Posterior vena cava (tissue), 2 donors: ENCODE data around the gene SARNP. TPM values are rescaled to one million over a fixed set of nuclear protein-coding genes. Genes with fewer than 3 reads are reported as not detected.

Source experiments
- total RNA-seq, 2 donors: library from RNA; stranded (reverse); fragmentation: NEBNext Ultra II Directional; extraction: Animal tissue kit (Norgen Biotek cat#: 25700); gene quantifications; one replicate each; pipeline ENCODE4 v1.2.1, GENCODE V29; 2021
- donor health status: DM: yes; HTN: yes; CAD: no.
- donor health status: DM: yes; HTN: yes; CAD: no.

The SARNP gene
- total RNA-seq, 2 donors from 2014 or later = 47.8 to 49.8 TPM

Other genes with a start within 250 kb of the SARNP start
- not detected for gene OR2AP1, start 245.3 kb downstream of the SARNP start, total RNA-seq
- not detected for gene OR10P1, start 180.8 kb downstream of the SARNP start, total RNA-seq
- gene ITGA7, start 109.8 kb downstream of the SARNP start, total RNA-seq = 100 to 1,000 TPM; 497 to 570 TPM
- gene BLOC1S1, start 101.7 kb downstream of the SARNP start, total RNA-seq = 100 to 1,000 TPM; 115 to 118 TPM
- gene RDH5, start 97.3 kb downstream of the SARNP start, total RNA-seq = 10 to 100 TPM; 19.2 to 39.7 TPM
- gene CD63, start 88.7 kb downstream of the SARNP start, total RNA-seq = 1,000 to 10,000 TPM; 1,385 to 1,570 TPM
- gene GDF11, start 74.6 kb downstream of the SARNP start, total RNA-seq = 10 to 100 TPM in 1 of 2 donors, 1 to 10 TPM in 1; 8.4 to 11.0 TPM
- gene ORMDL2, start 317 bp upstream of the SARNP start, total RNA-seq = 10 to 100 TPM; 27.3 to 31.1 TPM
- gene DNAJC14, start 11.9 kb upstream of the SARNP start, total RNA-seq = 10 to 100 TPM; 23.0 to 24.7 TPM
- gene MMP19, start 25.2 kb upstream of the SARNP start, total RNA-seq = 10 to 100 TPM; 39.7 to 48.7 TPM
- gene PYM1, start 110.2 kb upstream of the SARNP start, total RNA-seq = 10 to 100 TPM; 18.6 to 19.6 TPM
- gene DGKA, start 113.4 kb upstream of the SARNP start, total RNA-seq = 10 to 100 TPM; 35.4 to 38.0 TPM
- 10 to 100 TPM in 1 of 2 donors, 1 to 10 TPM in 1; 5.0 to 26.1 TPM for gene PMEL, start 148.3 kb upstream of the SARNP start, total RNA-seq
- gene CDK2, start 149.1 kb upstream of the SARNP start, total RNA-seq = 10 to 100 TPM; 17.7 to 22.8 TPM
- gene RAB5B, start 156.4 kb upstream of the SARNP start, total RNA-seq = 100 to 1,000 TPM; 108 to 109 TPM
- 10 to 100 TPM; 15.0 to 15.9 TPM for gene SUOX, start 179.6 kb upstream of the SARNP start, total RNA-seq
- gene IKZF4, start 203.3 kb upstream of the SARNP start, total RNA-seq = 1 to 10 TPM; 5.6 to 8.6 TPM
- 10 to 100 TPM; 33.2 to 45.2 TPM for gene RPS26, start 224.2 kb upstream of the SARNP start, total RNA-seq